IPS-15b (cell line): Measurements from ENCODE around the gene LACTBL1.
"Not testable (repeated sequence)": the region's sequence is repeated elsewhere in the genome, so short reads cannot be mapped to it uniquely, and the experiment has no call there.

Experiments used
- H3K27me3 ChIP-seq: one replicate; pipeline ENCODE4 v1.6.1; 2013; ENCODE audit warnings: low read length; ENCODE audit not compliant: control insufficient read depth, insufficient read depth
- H3K36me3 ChIP-seq: one replicate; pipeline ENCODE4 v1.6.1; 2013; ENCODE audit warnings: low read length; ENCODE audit not compliant: control insufficient read depth, insufficient read depth
- H3K4me1 ChIP-seq: one replicate; pipeline ENCODE4 v1.6.1; 2013; ENCODE audit warnings: mild to moderate bottlenecking, low read length; ENCODE audit not compliant: control insufficient read depth, insufficient read depth
- H3K4me3 ChIP-seq: one replicate; pipeline ENCODE4 v1.5.1; 2013; ENCODE audit warnings: low read depth, low read length
- H3K9ac ChIP-seq: one replicate; pipeline ENCODE4 v1.6.1; 2013; ENCODE audit warnings: low read depth, mild to moderate bottlenecking, low read length
- H3K9me3 ChIP-seq: one replicate; pipeline ENCODE4 v1.6.1; 2013; ENCODE audit warnings: mild to moderate bottlenecking, low read length; ENCODE audit not compliant: control insufficient read depth, insufficient read depth

The LACTBL1 gene

GRCh38 chr1:23004112-23004511 is 31.4 kb upstream of the LACTBL1 start:
- no peaks in the 10 kb centered on the region for H3K36me3 ChIP-seq

GRCh38 chr1:23002218-23002617 is 29.6 kb upstream of the LACTBL1 start:
- not testable (repeated sequence) for H3K9me3 ChIP-seq, H3K27me3 ChIP-seq, H3K4me1 ChIP-seq, H3K4me3 ChIP-seq, H3K9ac ChIP-seq, H3K36me3 ChIP-seq

More at GRCh38 chr1:23004112-23004511, 31.4 kb upstream of the LACTBL1 start:
- no peak overlapping the region for H3K4me3 ChIP-seq
- no peaks in the 10 kb centered on the region for H3K4me1 ChIP-seq
- no peak overlapping the region for H3K9ac ChIP-seq
- H3K9me3 ChIP-seq, result no peaks in the 10 kb centered on the region
- no peaks in the 10 kb centered on the region for H3K27me3 ChIP-seq

GRCh38 chr1:23000133-23000532 is 27.5 kb upstream of the LACTBL1 start:
- not testable (repeated sequence) for H3K4me1 ChIP-seq, H3K9me3 ChIP-seq, H3K9ac ChIP-seq

GRCh38 chr1:22997528-22997927 is 24.9 kb upstream of the LACTBL1 start:
- H3K4me1 ChIP-seq, H3K27me3 ChIP-seq, H3K4me3 ChIP-seq, H3K9ac ChIP-seq, H3K36me3 ChIP-seq, H3K9me3 ChIP-seq: not testable (repeated sequence)

More at GRCh38 chr1:23000133-23000532, 27.5 kb upstream of the LACTBL1 start:
- not testable (repeated sequence) for H3K27me3 ChIP-seq, H3K4me3 ChIP-seq, H3K36me3 ChIP-seq

DNA sequence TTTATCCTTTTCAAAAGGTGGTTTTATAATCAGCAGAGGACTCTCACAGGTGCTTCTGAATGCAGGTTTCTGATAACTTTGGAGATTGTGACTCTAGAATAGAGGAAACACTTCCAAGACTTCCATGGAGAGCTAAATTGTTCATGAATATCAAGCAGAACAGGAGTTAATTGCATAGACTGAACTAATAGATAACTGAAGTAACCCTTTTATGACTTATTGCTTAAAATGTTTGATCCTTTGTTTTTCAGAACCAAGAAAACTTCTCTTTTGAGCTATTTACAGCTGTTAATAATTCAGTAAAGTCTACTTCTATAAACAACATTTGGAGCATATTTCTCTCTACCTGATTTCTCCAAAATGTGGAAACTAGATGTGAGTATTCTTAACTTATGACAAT is 23.1 kb upstream of the LACTBL1 start:
- Histone ChIP-seq H3K4me3 (no peak overlapping the region), H3K36me3 (no peaks in the 10 kb centered on the region), H3K27me3 (no peaks in the 10 kb centered on the region), H3K9ac (no peak overlapping the region), H3K4me1 (no peaks in the 10 kb centered on the region), H3K9me3 (peaks cover 2% of the 10 kb centered on the region)

GRCh38 chr1:22993220-22993795 is 20.6 kb upstream of the LACTBL1 start:
- H3K36me3 ChIP-seq, H3K9me3 ChIP-seq, H3K9ac ChIP-seq, H3K27me3 ChIP-seq, H3K4me3 ChIP-seq, H3K4me1 ChIP-seq: not testable (repeated sequence)

- not testable (repeated sequence) for H3K36me3 ChIP-seq, H3K9me3 ChIP-seq, H3K27me3 ChIP-seq, H3K4me1 ChIP-seq, H3K4me3 ChIP-seq, H3K9ac ChIP-seq
These were observed 19.7 kb upstream of the LACTBL1 start for GRCh38 chr1:22992384-22992783.

- no peaks in the 10 kb centered on the region for H3K4me1 ChIP-seq
These were observed 11.3 kb upstream of the LACTBL1 start for GRCh38 chr1:22983944-22984343.

DNA sequence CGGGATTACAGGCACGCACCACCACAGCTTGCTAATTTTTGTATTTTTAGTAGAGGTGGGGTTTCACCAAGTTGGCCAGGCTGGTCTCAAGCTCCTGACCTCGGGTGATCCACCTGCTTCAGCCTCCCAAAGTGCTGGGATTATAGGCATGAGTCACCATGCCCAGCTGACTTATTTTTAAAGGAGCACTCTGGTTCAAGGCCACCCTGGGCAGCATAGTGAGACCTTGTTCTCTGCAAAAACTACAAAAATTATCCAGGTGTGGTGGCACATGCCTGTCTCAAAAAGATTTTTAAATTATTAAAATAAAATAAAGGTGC is 7.8 kb upstream of the LACTBL1 start:
- H3K36me3 ChIP-seq, H3K4me3 ChIP-seq, H3K4me1 ChIP-seq, H3K9me3 ChIP-seq, H3K27me3 ChIP-seq, H3K9ac ChIP-seq: not testable (repeated sequence)

More at GRCh38 chr1:22983944-22984343, 11.3 kb upstream of the LACTBL1 start:
- Histone ChIP-seq H3K36me3 (no peaks in the 10 kb centered on the region), H3K9me3 (no peaks in the 10 kb centered on the region), H3K4me3 (no peak overlapping the region), H3K9ac (no peak overlapping the region), H3K27me3 (no peaks in the 10 kb centered on the region)

DNA sequence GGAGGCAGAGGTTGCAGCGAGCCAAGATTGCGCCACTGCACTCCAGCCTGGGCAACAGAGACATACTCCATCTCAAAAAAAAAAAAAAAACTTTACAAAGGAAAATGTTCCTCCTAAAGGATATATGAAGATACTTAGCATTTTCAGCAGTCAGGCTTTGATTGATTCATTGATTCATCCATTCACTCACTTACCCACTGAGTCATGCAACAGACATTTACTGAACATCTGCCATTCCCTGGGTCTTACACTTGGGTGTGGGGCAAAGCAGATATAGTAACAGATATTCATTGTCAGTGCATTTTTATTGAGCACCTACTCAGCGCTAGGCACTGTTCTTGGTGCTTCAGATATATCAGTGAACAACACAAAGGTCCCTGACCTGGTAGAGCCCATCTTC is 5.6 kb upstream of the LACTBL1 start:
- Histone ChIP-seq H3K36me3 (no peaks in the 10 kb centered on the region), H3K4me1 (peaks cover 2% of the 10 kb centered on the region)

DNA sequence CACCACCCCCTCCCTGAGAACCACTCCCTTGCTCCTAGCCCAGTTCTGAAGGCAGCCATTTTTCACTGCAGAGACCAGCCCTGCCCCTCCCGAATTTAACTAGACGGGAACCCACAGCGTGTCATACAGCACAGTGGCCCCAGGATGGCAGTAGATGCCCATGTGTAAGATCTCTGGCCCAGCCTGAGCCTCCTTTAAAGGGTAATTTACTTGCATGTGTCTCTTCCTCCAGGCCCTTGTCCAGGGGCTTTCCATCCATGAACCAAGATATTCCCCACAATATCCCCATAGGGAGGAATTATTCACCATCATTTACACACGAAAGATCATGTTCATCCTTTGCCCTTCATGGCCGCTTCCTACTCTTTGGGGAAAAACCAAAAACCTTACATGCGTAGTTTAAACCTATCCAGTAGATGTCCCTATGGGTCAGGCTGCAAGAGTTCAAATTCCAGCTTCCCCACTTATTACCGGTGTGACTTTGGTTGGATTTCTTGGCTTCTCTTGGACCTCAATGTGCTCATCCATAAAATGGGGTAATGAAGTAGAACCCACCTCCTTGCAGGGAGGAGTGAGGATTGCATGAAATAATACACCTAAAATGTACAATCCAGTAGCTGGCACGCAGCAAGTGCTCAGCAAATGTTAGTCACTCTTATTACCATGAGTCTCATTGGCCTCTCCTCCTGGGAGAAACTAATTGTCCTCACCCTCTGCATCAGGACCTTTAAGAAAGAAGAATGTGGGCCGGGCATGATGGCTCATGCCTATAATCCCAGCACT is 4.0 kb upstream of the LACTBL1 start:
- no peaks in the 10 kb centered on the region for H3K27me3 ChIP-seq
- no peak overlapping the region for H3K4me3 ChIP-seq
- H3K36me3 ChIP-seq, result no peaks in the 10 kb centered on the region
- H3K9me3 ChIP-seq, result no peaks in the 10 kb centered on the region
- H3K9ac ChIP-seq, result no peak overlapping the region
- peaks cover 3% of the 10 kb centered on the region for H3K4me1 ChIP-seq

More for the DNA sequence above, 5.6 kb upstream of the LACTBL1 start:
- no peak overlapping the region for H3K9ac ChIP-seq
- H3K27me3 ChIP-seq, result no peaks in the 10 kb centered on the region
- no peaks in the 10 kb centered on the region for H3K9me3 ChIP-seq
- no peak overlapping the region for H3K4me3 ChIP-seq

DNA sequence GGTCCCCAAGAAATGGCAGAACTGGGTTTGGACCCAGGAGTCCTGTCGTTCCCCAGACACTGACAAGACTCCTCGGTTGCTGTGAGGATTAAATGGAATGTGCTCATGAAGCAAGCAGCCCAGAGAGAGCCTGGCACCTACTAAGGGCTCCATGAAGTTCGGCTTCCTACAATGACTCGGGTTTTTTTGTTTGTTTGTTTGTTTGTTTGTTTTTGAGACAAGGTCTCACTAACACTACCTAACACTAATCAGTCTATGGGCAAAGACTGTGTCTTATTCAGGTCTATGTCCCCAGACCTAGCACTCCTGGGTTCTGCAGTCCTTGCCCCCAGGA is 3.4 kb upstream of the LACTBL1 start:
- Histone ChIP-seq H3K36me3 (no peaks in the 10 kb centered on the region), H3K4me1 (peaks cover 6% of the 10 kb centered on the region), H3K27me3 (no peaks in the 10 kb centered on the region), H3K9ac (no peak overlapping the region), H3K9me3 (no peaks in the 10 kb centered on the region), H3K4me3 (no peak overlapping the region)
